GM21717 (cell line): ENCODE results near the gene IFI27L2.

Experiments
- ATAC-seq: cut with Tn5 transposase; IDR thresholded peaks from one replicate; pipeline ENCODE4 v1.9.1; 2021; ENCODE audit warnings: mild to moderate bottlenecking, moderate library complexity; ENCODE audit not compliant: unreplicated experiment

IFI27L2 gene

GRCh38 chr14:94103554-94104150 is 25.8 kb downstream of the IFI27L2 start:
- ATAC-seq, result no peak

GRCh38 chr14:94102768-94103482 is 26.5 kb downstream of the IFI27L2 start:
- no peak for ATAC-seq

GRCh38 chr14:94101748-94102147 is 27.7 kb downstream of the IFI27L2 start:
- no peak for ATAC-seq

DNA sequence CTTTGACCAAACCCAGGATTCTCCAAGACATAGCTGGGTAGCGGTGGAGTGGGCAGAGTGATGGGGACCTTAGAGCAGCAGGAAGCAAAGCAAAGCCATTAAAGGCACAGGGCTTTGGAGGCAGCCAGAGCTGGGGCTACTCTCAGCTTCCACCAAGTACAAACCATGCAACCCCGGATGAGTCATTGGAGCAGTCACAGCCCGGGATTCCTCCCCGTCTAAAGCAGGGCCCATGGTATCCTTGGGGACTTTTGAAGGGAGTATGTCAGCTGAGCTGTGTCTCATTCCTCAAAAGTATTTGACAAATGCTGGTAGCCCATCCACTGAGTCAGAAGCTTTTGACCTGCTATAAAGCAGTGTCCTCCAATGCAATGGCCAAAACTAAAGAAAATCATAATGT is 28.6 kb downstream of the IFI27L2 start:
- no peak for ATAC-seq

- ATAC-seq, result no peak
Measured at GRCh38 chr14:94099006-94099405, 30.4 kb downstream of the IFI27L2 start.

DNA sequence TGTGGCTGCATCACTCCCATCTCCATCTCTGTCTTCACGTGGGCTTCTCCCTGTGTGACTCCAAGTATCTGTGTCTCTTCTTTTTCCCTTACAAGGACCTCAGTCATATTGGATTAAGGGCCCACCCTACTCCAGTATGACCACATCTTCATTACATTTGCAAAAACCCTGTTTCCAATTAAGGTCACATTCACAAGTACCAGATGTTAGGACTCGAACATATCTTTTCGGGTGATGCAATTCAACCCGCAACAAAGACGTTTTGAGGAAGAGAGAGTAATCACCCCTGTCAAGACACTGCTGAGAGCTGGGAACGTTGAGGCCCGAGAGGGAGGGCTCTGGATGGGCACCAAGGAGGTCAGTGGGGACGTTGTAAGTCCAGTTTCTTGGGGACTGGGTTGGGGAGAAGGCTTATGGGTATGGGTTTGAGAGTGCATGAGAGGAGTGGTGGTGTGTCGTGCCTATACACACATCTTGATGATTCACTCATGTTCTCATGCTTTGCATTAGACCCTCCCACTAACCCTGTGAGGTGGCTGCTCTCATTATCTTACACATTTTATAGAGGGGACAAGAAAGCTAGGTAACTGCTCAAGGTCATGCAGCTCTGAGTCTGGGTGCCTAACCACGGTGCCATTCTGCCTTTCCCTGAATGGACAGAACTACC is 30.9 kb downstream of the IFI27L2 start:
- ATAC-seq, result no peak

GRCh38 chr14:94097091-94097490 is 32.3 kb downstream of the IFI27L2 start:
- no peak for ATAC-seq

- ATAC-seq, result no peak
Measured at GRCh38 chr14:94093418-94093817, 36.0 kb downstream of the IFI27L2 start.

GRCh38 chr14:94089479-94089878 is 39.9 kb downstream of the IFI27L2 start:
- ATAC-seq, result no peak

DNA sequence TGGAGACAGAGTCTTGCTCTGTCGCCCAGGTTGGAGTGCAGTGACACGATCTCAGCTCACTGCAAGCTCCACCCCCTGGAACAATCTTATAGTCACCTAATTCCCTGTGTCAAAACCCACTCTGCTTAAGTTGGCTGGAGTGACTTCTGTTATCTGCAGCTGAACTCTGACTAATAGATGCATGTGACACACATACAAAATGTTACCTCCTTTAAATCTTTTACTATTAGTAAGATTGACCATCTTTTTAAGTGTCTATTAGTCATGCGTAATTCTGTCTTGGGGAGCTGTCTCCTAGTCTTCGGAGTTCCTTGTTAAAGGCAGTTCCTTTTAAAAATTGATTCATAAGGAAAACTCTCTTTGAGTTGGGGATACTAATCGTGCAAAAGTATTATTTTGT is 40.9 kb downstream of the IFI27L2 start:
- ATAC-seq, result no peak

DNA sequence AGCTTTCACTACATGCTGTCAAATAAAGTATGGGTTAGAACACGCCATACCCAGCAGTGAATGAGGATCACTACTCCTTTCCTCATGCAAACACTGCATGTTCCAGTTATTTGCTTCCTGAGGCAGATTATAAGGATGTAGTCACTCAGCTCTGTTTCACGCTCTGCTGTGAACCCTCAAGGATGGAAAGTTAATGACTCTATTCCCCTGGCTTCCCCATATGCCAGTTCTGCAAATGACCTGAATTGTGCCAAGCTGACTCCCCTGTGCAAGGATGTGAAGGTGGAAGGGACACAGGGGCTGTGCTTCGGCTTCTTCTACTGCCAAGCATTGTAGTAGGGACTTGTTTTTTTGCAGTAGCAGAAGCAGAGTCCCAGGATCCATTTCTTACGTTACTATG is 41.5 kb downstream of the IFI27L2 start:
- ATAC-seq, result no peak

DNA sequence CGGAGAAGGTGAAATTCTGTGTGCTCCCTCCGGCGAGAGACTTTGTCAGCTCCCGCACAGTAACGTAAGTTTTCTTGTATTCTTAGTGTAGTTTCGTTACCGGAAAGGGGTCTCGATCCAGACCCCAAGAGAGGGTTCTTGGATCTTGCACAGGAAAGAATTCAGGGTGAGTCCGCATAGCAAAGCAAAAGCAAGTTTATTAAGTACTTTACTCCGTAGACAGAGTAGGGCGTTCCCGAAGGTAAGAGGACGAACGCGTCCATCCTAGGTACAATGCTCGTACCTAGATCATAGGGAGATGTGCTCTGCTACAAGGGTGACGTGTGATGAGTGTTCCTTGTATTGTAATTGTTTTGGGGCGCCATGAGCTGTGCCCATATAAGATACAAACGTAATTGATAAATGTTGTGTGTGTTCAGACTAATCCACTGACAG is 48.0 kb downstream of the IFI27L2 start:
- ATAC-seq, result peak; percentile 10

DNA sequence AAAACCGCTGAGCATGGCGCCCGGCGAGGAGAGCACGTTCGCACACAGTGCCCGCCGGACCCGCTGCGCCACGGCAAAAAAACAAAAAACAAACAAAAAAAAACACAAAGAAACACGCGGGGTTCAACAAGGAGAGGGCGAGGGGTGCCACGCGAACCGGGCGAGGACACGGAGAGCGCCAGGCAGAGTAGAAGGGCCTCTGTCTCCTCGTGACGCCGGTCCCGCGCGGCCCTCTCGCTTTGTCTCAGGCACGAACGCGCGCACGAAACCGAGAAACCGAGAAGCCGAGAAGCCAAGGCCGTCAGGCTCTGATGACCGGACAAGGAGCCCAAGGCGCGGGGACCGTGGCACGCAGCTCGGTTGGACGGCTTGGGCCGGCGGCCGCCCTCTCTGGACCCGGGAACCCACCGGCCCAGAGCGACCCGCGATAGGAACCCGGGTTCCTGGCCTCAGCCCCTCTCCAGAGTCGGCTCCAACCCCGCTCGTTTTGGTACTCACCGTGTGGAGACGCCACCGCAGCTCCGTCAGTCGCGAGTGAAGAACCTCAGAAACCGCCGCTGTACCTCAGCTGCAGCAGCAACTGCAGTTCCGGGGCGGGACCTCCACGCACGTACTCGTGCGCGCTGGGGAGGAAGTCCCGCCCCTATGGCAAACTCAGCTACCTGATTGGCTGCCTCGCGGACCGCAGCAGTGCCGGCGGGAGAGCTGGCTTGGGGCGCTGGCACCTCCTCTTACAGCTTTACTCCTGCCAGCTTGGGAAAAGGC is 48.6 kb downstream of the IFI27L2 start, which contains the start of the genes DDX24 and IFI27L1:
DDX24 (minus strand) TSS at position 582 of the 765 bp plus-strand sequence. CDS start 1,460 bp downstream, outside the sequence.
IFI27L1 (plus strand) TSS at position 690 of the 765 bp plus-strand sequence. CDS start 15,628 bp downstream, outside the sequence.
- ATAC-seq, result peak; percentile 99

- ATAC-seq, result no peak
Measured at GRCh38 chr14:94079891-94080620, 49.3 kb downstream of the IFI27L2 start.

- ATAC-seq, result no peak
Measured at GRCh38 chr14:94077823-94078222, 51.6 kb downstream of the IFI27L2 start.
